ENCODE results near the gene DGKE. TPM values are rescaled to one million over a fixed set of nuclear protein-coding genes. Genes with fewer than 3 reads are reported as not detected.

DGKE gene
- total RNA-seq, 1 experiment from 2014 or later, result 8.5 TPM

- ATAC-seq (no peak), DNase-seq (ENCODE audit: low spot score) (no peak)
- Mint-ChIP-seq H3K4me1 (peaks cover 15% of the 10 kb centered on the region), H3K9me3 (no peaks in the 10 kb centered on the region), H3K4me3 (no peak overlapping the region), H3K27me3 (ENCODE audit: low read depth) (no peaks in the 10 kb centered on the region), H3K36me3 (0 out of 2 replicates have a peak, but pooled peaks cover 3% of the 10 kb centered on the region), H3K27ac (no peak overlapping the region)
- no peak for TF ChIP-seq ESRRA (CRISPR knock-in tag; IDR thresholded peaks at IDR 0.05; ENCODE audit: borderline replicate concordance)
- TF ChIP-seq TP53 (CRISPR knock-in tag; IDR thresholded peaks at IDR 0.05), result no peak
- no peak for TF ChIP-seq MXD4 (CRISPR knock-in tag; IDR thresholded peaks at IDR 0.05; ENCODE audit: borderline replicate concordance)
- TF ChIP-seq GRHL2 (CRISPR knock-in tag; IDR thresholded peaks at IDR 0.05; ENCODE audit: insufficient replicate concordance, severe bottlenecking), result no peak
- POLR2A ChIA-PET, result no interaction called here
- CTCF ChIA-PET, result interaction anchor here (2.2 kb wide), 1 partner anchor 18 kb away, joined by 14 read pairs; no protein-coding TSS in a partner anchor
Measured at GRCh38 chr17:56801459-56802178, 32.3 kb upstream of the DGKE start.

GRCh38 chr17:56803071-56803470, 30.9 kb upstream of the DGKE start:
- Mint-ChIP-seq H3K9me3 (no peaks in the 10 kb centered on the region), H3K4me1 (peaks cover 15% of the 10 kb centered on the region), H3K36me3 (0 out of 2 replicates have a peak, but pooled peaks cover 3% of the 10 kb centered on the region), H3K27ac (no peak overlapping the region), H3K27me3 (ENCODE audit: low read depth) (no peaks in the 10 kb centered on the region), H3K4me3 (no peak overlapping the region)
- TF ChIP-seq ATF1 (CRISPR knock-in tag; IDR thresholded peaks at IDR 0.05) (no peak), KAT7 (CRISPR knock-in tag; IDR thresholded peaks at IDR 0.05; ENCODE audit: borderline replicate concordance) (no peak), FOXP1 (CRISPR knock-in tag; IDR thresholded peaks at IDR 0.05; ENCODE audit: borderline replicate concordance) (no peak)
- CTCF ChIA-PET, result no interaction called here
- POLR2A ChIA-PET, result no interaction called here
- no peak for DNase-seq (ENCODE audit: low spot score)
- ATAC-seq, result no peak

GRCh38 chr17:56804454-56804853, 29.5 kb upstream of the DGKE start:
- H3K27ac Mint-ChIP-seq, result no peak overlapping the region
- no peak overlapping the region for H3K4me3 Mint-ChIP-seq
- ATAC-seq (no peak), DNase-seq (ENCODE audit: low spot score) (no peak)
- CTCF ChIA-PET, result interaction anchor here (0.7 to 1.5 kb wide), 2 partner anchors 15 to 135 kb away, joined by 3 to 5 read pairs; no protein-coding TSS in a partner anchor
- H3K27me3 Mint-ChIP-seq (ENCODE audit: low read depth), result no peaks in the 10 kb centered on the region
- H3K4me1 Mint-ChIP-seq, result peaks cover 2% of the 10 kb centered on the region
- POLR2A ChIA-PET, result no interaction called here
- H3K9me3 Mint-ChIP-seq, result no peaks in the 10 kb centered on the region
- H3K36me3 Mint-ChIP-seq, result 0 out of 2 replicates have a peak, but pooled peaks cover 3% of the 10 kb centered on the region
- TF ChIP-seq NFE2L1 (CRISPR knock-in tag; IDR thresholded peaks at IDR 0.05) (no peak), CREB1 (CRISPR knock-in tag; IDR thresholded peaks at IDR 0.05) (no peak), RELA (CRISPR knock-in tag; IDR thresholded peaks at IDR 0.05; ENCODE audit: borderline replicate concordance) (no peak)

- Mint-ChIP-seq H3K9me3 (no peaks in the 10 kb centered on the region), H3K4me1 (no peaks in the 10 kb centered on the region), H3K36me3 (0 out of 2 replicates have a peak, but pooled peaks cover 3% of the 10 kb centered on the region), H3K4me3 (no peak overlapping the region), H3K27me3 (ENCODE audit: low read depth) (no peaks in the 10 kb centered on the region), H3K27ac (no peak overlapping the region)
- no peak for ATAC-seq
- ChIA-PET POLR2A (no interaction called here), CTCF (interaction anchor here (0.9 kb wide), 1 partner anchor 13 kb away, joined by 3 read pairs; no protein-coding TSS in a partner anchor)
- DNase-seq (ENCODE audit: low spot score), result no peak
- TF ChIP-seq HMGXB4 (CRISPR knock-in tag; IDR thresholded peaks at IDR 0.05) (no peak), ZNF281 (CRISPR knock-in tag; IDR thresholded peaks at IDR 0.05) (no peak), PRRX2 (CRISPR knock-in tag; IDR thresholded peaks at IDR 0.05) (no peak), ZNF232 (CRISPR knock-in tag; IDR thresholded peaks at IDR 0.05) (no peak), AFF4 (CRISPR knock-in tag; IDR thresholded peaks at IDR 0.05; ENCODE audit: borderline replicate concordance) (no peak), ETV6 (CRISPR knock-in tag; IDR thresholded peaks at IDR 0.05) (no peak), RELA (CRISPR knock-in tag; IDR thresholded peaks at IDR 0.05; ENCODE audit: borderline replicate concordance) (no peak), CREB1 (CRISPR knock-in tag; IDR thresholded peaks at IDR 0.05) (no peak), TP53 (CRISPR knock-in tag; IDR thresholded peaks at IDR 0.05) (no peak), ZNF121 (CRISPR knock-in tag; IDR thresholded peaks at IDR 0.05) (no peak), ZSCAN18 (CRISPR knock-in tag; IDR thresholded peaks at IDR 0.05) (no peak), GTF2I (CRISPR knock-in tag; conservative IDR thresholded peaks at IDR 0.05) (no peak)
Measured at GRCh38 chr17:56806949-56807348, 27.0 kb upstream of the DGKE start.

Data from WTC11 (cell line).